GM12873 (cell line): Measurements from ENCODE around the gene GGCX.
A peak's percentile ranks its signal among the peaks of the same experiment; 100 is the strongest.

ENCODE experiments used
- TF ChIP-seq, protein P1 (sequence below): IDR thresholded peaks from 2 replicates; pipeline ENCODE4 v1.5.1; 2012; ENCODE audit warnings: low read depth, mild to moderate bottlenecking, moderate library complexity, low read length, control low read depth; ENCODE audit not compliant: insufficient read depth; ENCODE audit errors: missing control alignments

Gene GGCX

DNA sequence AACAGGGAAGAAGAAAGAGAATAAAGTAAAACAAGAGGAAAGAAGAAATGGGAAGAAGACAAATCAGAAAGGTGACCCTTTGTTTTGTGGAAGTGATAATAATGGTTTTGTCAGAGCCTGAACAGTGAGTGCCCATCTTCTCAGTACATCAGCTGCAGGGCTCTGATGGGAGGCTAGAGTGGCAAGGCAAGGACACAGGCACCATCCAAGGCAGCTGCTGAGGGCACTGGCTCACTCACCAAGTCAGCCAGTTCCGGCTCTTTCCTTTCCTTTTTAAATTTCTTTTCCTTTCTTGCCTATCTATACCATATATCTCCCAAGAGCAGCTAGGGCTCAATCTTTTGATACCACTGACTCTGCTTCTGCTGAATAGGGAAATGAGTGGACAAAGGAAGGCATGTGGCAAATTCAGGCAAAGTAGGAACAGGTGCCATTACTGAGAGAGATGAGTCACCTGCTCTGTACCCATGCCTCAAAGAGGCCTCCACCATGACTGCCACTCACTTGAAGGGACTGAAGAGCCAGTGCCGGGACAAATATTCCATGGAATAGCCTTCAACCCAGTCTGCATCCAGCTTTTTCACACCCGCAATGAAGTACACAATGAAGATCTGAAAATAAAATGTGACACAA is 6.2 kb downstream of the GGCX start:
- TF ChIP-seq, protein P1, sequence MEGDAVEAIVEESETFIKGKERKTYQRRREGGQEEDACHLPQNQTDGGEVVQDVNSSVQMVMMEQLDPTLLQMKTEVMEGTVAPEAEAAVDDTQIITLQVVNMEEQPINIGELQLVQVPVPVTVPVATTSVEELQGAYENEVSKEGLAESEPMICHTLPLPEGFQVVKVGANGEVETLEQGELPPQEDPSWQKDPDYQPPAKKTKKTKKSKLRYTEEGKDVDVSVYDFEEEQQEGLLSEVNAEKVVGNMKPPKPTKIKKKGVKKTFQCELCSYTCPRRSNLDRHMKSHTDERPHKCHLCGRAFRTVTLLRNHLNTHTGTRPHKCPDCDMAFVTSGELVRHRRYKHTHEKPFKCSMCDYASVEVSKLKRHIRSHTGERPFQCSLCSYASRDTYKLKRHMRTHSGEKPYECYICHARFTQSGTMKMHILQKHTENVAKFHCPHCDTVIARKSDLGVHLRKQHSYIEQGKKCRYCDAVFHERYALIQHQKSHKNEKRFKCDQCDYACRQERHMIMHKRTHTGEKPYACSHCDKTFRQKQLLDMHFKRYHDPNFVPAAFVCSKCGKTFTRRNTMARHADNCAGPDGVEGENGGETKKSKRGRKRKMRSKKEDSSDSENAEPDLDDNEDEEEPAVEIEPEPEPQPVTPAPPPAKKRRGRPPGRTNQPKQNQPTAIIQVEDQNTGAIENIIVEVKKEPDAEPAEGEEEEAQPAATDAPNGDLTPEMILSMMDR, result no peak

DNA sequence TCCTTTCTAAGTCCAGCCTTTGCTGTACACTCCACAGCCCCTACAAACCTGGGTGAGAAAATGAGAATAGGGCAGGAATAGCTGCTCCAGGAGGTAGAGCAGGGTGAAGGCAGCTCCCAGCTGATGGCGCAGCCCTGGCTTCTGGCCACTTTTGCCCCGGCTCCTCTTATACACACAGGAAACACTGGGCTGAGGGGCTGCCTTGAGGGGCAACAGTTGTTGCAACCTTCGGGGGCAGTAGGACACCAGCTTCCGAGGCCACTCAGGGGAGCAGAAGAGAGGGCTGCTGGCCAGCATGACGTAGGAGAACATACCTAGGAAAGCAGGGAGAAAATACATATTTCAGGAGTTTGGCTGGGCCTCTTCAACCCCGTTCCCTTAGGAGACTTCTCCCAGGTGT is 8.1 kb downstream of the GGCX start:
- TF ChIP-seq, protein P1, result no peak

DNA sequence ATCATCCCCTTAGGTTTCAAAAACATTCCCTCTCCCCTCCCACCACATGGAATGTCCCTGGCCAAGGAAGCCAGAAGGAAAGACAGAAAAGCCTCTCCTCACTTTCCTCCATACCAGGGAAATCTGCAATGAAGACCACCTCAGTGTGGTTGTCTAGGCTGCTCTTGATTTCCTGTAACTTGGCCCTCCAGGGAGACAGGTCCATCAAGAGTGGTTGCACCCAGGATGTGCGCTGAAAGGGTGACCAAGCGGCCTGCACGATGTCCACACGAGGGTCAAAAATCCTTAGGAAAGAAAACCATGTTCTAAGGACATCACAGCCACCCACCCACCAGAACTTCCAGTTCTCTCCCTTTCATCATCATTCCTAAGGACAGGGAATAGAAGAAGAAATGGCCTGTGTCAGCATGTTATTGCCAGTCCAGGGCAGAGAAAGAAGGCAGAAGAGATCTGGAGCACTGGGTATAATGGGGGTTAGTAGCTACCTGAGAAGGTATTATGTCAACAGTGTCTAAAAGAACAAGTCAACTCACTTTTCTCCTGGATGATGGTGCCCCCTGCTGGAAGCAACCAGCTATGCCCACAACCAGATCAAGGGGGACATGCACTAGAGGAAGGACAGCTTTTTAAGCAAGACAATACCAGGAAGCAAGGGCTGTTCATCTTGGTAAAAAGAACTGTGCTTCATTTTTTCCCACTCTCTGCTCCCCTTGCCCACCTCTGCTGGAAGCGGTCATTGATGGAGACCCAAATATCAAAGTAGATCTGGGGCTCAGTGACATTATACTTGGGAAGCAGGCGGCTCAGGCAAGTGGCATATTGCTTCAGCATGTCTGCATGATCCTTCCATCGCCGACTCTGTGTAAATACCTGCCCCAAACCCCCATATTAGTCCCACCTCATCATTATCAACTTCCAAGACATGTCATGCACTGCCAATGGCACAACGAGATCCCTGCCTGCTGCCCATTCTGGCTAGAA is 9.3 kb downstream of the GGCX start:
- TF ChIP-seq, protein P1, result peak; percentile 92

DNA sequence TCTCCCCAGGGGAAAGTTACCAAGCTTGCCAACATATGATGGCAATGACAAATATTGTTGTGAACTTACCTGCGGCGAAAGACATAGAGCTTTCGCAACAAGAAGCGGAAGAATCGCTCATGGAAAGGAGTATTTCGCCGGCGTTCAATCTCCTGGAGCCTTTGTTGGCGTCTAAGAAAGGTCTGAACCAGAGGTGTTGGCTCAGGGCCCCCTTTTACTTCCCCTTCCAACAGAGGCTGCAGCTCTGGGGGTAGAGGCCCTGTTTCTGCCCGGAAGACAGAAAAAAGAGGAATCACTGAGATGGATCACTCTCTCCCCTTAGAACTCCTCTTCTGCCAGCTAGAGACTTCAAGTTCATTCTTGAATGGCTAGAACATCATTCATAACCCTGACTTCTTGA is 10.8 kb downstream of the GGCX start:
- TF ChIP-seq, protein P1, result no peak

DNA sequence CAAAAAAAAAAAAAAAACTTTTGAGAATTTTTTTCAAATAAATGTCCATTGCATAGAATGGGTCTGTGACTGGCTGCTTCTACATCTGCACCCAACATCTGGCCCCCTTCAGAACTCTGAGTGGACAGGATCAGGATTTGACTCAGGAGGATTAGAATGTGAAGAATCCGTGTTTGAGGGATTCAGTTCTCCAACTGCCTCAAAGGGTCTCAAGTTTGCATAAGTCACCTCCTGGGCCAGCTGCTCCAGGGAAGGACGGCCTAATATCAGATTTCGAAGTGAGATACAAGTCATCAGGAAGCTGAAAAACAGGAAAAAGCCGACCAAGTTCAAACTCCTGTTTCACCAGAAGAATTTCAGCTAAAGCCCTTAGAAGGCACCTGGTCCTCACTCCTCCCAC is 11.5 kb downstream of the GGCX start:
- TF ChIP-seq, protein P1, result no peak

DNA sequence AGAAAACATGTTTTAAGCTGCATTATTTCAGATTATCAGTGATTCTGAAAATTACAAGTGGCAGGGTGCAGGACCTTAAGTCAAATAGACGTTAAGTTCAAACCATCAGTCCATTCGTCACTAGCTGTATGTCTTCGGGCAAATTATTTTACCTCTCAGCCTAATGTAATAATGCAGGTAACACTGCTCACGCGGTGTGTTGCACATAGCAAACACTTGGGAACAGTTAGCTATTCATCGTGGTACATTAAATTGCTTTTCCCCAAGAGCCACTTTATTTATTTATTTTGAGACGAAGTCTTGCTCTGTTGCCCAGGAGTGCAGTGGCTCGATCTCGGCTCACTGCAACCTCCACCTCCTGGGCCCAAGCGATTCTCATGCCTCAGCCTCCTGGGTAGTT is 12.2 kb downstream of the GGCX start:
- TF ChIP-seq, protein P1, result no peak

DNA sequence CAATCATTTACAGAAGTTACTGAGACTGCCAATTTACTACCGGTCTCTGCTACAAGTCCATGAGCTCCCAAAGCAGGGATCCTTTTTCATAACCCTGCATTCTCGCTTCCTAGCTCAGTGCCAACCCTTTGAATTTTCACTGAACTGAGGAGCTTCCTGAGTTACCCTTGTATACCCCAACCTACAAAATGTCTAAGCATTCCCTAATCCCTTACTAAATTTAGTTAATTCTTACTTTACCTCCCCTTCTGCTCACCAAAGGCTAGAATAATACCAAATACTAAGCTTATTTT is 12.7 kb downstream of the GGCX start:
- TF ChIP-seq, protein P1, result no peak
